IPS-NIHi7 (cell line): ENCODE data around the gene GRK5.
A peak's percentile ranks its signal among the peaks of the same experiment; 100 is the strongest.

ENCODE experiments used
- DNase-seq: peaks from one replicate; pipeline ENCODE4 v3.0.0; 2012; ENCODE audit warnings: mixed read lengths; ENCODE audit errors: extremely low spot score

The GRK5 gene

DNA sequence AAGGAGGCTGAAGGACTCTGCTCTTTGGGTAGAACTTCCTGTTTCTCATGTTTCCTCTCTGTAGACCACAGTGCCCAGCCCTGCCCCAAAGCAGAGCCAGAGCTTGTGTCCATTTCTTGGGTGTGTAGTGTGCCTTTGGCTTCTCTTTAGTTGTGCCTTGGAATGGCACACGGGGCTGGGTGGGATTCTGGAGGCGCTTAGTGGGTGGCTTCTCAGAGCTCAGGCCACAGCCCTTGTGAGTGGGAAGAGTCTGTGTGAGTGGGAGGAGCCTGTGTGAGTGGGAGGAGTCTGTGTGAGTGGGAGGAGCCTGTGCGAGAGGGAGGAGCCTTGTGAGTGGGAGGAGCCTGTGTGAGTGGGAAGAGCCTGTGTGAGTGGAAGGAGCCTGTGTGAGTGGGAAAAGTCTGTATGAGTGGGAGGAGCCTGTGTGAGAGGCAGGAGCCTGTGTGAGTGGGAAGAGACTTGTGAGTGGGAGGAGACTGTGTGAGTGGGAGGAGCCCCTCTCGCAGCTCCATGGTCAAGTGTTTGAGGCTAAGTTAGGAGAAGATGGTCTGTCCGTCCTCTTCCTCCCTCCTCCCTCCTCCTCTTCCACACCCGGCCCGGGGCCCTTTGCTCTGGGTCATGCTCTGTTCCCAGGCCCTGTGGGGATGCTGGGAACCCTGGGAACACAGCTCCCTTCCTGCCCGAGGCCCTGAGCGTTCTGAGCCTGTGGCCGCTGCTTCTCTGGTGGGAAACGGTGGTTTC lies 153.0 kb downstream of the GRK5 start:
- no peak for DNase-seq

DNA sequence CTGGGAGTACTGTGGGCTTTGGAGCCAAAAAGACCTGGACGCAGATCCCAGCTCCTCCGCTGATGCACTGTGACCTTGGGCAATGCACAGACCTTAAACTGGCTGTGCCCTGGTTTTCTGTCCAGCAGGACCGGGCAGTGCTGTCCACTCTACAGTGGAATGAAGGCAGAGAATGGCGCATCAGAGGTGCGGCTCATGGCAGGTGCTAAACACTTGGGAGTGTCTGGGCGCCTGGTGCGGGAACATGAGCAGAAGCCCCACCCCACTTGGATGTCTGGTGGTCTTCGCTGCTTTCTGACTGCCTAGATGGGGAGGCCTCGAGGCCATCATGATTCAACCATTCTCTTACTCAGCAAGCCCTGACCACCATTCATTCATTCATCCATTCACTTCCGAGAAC lies 153.7 kb downstream of the GRK5 start:
- DNase-seq = no peak

DNA sequence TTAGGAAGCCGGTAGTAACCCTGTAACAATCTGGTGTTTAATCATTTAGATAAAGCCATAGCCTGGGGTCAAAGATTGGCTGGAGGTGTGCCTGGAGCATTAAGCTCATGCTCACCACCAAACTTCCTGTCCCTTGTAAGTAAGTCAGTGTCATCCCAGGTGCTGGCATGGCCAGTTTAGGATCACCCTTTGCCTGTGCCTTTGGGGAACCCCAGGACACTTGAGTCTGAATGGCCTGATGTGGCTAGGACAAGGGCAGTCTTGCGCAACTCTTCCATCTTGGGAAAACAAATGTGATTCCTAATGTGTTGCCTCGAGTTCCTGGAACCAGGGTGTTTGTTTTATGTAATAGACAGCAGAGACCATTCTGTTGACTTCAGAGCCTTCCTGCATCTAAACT lies 154.8 kb downstream of the GRK5 start:
- no peak for DNase-seq

DNA sequence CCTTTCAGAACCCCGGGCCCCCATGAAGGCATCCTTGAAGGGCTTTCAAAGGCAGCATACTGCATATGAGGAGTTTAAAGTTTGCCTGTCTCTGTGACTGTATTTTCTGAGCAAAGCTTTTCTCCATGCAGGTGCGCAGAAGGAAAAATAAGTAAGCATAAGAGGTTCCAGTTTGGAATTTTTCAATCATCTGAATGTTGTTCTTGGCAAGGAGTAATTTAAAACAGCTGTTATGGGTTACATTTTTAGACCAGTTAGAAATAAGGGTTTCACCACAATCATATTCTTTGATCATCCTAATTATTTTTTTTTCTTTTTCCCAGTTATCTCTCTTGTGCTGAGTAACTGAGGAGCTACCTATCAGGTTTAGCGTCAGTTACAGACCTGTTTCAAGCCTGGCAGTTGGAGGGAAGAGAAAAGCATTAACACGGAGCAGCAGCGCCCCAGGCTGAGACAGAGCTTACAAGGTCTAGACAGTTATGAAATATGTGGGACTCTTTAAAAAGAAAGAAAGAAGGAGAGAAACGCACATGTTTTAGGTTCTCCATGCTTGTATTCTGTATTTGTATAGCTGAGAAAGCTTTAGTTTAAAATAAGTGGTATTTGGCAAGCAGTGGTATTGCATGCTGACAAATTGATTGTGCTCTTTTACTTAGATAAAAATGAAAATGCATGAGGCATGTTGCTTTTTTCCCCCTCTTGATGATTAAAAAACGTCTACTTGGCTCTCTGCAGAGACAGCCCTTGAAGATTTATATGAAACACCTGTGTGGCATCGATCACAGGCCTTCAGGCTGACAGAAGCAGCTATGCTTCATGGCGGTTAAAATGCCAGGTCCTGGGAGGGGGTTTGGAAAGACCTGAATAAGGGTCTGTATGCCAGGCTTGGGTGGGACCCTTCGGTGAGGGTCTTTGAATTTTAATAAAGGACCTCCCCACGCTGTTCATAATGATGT lies 157.6 kb downstream of the GRK5 start:
- no peak for DNase-seq

DNA sequence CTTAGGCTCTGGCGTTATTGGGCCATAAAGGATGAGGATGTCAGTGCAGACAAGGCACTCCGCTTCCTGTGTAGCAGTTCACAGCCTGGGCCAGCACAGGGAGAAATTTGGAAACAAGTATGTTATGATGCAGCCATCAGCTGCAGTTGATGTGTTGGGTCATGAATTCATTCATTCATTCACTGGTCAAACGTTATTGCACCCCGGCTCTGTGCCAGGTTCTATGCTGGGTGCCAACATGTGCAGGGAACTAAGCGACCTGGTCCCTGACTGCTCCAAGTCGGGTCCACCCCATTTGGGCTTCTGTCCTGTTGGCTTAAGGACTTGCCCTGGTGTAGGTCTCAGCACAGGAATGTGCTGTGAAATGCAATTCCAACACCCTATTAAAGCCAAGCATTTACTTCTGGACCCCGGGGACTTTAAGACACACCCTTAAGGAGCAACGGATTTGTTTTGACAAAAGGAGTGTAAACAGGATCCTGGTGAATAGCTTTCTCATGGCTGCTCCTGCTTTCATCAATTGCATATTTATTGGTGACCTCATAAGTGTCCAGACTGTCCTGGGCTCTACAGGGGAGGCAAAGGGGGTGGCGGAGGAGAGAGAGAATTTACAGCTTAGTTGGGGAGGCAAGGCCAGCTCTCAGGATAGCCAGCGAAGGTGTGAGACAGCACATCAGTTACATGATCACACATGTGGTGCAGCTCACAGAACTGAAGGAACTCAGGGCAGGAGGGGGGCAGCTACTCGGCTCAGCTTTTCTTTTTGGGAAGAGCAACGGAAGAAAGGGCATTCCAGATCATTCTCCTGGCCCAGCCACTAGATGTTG lies 158.6 kb downstream of the GRK5 start:
- no peak for DNase-seq

DNA sequence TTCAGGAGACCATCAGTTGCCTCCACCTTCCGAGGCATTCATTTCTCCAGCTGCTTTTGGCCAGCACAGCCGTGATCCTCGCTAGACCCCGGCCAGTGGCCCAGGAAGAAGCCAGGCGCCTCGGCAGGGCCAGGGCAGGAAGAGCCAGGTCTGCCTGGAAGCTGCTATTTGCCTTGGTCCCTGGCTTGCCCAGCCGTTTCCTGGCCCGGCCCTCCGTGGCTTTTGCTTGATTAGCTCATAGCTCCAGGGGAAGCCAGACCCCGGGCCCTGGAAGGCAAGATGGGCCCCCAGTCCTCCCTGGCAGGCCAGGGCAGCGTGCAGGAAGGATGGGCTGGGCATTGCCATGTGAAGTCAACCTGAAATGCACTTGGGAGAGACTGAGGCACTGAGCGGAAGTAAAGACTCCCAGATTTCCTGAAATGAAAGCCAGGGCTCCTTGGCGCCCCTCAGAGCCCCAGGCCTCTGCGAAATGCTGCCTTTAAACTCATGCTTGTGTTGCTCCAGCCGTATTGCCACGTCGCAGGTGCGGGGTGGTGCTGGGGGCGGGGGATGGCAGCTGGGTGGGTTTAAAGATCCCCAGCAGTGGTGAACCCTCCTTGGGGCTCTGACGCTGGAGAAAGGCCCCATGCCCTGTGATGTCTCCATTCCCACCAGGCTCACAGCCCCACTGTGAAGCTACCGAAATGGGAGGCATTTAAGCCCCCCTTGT lies 160.6 kb downstream of the GRK5 start:
- DNase-seq = no peak

DNA sequence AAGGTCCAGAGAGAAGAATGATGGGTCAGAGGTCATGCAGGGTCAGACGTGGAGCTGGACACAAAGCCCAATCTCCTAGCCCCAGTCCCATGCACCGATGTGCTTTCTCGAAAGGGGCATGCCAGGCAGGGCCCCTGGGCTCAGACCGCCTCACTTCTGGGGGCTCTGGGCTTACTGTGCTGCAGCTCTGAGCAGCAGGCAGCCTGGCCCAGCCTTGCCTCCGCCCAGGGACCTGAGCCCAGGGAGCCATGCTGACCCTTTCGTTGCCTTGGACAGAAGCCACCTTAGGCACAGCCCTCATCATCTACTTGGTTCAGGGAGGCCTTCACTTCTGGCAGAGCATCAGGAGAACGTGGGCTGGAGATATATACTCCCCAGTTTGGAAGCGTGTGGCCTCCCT lies 161.2 kb downstream of the GRK5 start:
- DNase-seq = no peak

DNA sequence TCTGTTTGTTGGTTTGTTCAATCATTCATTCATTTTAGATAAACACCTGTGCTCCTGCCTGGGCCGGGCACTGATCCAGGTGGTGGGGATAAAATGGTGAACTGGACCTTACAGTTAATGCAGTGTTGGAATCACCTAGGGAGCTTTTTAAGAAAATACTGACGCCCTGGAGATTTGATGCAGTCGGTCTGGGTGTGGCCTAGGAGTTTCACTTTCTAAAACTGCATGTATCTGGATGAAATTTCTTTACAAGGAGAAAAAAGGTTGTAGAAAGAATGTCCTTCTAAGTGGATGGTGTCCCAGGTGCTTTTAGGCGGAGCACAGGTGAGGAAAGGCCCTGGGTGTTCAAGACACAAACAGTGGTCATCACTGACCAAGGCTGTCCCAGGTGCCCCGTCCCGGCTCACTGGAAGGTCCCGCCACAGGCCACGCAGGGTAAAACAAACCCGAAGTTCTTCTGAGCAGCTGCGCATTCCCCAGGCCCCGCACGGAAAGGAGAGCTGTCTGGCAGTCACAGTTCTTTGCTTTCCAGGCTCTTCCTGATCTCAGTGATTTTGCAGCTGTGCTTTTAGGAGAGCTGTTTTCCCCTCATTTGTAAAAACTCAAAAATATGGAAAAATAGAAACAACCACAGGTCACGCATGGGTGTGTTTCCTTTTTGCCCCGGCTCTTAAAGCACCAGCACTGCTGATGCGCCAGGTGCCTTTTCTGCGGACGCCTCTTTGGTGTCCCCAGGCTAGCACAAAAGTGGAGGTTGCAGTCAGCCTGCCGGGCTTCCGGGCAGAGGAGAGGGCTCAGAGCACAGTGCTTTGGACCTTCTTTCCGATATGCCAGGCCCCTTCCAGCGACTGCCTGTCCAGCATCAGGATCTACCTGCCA lies 161.9 kb downstream of the GRK5 start:
- no peak for DNase-seq

DNA sequence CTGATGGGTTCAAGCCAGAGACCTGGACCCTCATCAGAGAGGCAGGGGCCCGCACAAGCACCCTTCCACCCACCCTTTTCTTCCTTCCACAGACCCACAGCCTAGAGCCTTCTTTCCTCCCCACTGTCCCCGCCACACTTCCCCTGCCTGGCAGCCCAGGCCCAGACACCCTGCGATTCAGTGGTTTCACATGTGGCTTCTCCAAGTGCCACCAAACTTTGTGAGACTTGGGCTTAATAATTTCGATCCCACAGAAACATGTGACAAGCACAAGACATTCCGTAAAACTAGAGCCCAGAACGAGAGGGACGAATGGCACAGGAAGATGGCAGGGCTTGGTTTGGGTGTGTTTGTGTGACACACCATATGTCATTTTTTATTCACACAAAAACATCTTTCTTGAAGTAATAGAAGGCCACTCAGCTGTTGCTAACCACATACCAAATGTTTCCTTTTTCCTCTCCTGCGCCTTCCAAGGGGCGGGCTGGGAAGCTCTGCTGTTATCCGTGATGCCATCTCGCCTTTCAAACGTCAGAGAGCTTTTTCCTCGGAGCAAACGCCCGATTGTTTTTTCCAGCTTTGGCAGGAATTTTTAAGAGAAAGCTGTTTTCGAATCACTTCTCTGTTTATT lies 162.9 kb downstream of the GRK5 start:
- DNase-seq = no peak

DNA sequence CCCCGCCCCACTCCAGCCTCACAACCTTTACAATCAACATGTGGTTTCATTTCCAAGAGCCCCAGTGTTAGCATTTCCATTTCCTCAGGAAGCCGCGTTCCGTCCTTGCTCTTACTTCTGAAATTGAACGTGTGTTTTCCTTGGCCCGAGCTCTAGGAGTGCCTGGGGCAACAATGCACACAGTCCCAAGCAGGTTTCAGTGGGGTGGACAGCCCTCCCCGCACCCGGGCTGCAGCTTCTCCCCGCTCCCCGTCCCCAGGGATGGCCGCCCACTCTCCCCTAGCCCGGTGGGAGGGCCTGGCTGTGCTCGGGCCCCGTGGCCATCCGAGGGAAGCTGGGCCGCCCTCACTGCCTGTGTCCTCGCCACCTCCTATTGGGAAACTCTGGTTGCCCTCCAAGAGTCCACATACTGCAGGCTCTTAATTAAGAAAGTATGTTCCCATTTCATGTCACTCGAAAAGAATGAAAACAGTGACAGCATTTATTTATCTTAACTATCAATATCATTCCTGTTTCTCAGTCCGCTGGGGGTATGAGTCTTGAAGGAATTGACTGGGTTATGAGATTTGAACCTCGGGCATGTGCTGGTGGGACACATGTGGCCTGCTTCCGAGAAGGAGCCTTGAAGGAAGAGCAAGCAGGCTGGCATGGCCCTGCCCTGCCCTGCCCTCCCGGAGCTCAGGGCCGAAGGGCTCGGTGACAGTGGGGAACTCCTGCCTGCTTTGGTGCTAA lies 163.8 kb downstream of the GRK5 start:
- DNase-seq = no peak

DNA sequence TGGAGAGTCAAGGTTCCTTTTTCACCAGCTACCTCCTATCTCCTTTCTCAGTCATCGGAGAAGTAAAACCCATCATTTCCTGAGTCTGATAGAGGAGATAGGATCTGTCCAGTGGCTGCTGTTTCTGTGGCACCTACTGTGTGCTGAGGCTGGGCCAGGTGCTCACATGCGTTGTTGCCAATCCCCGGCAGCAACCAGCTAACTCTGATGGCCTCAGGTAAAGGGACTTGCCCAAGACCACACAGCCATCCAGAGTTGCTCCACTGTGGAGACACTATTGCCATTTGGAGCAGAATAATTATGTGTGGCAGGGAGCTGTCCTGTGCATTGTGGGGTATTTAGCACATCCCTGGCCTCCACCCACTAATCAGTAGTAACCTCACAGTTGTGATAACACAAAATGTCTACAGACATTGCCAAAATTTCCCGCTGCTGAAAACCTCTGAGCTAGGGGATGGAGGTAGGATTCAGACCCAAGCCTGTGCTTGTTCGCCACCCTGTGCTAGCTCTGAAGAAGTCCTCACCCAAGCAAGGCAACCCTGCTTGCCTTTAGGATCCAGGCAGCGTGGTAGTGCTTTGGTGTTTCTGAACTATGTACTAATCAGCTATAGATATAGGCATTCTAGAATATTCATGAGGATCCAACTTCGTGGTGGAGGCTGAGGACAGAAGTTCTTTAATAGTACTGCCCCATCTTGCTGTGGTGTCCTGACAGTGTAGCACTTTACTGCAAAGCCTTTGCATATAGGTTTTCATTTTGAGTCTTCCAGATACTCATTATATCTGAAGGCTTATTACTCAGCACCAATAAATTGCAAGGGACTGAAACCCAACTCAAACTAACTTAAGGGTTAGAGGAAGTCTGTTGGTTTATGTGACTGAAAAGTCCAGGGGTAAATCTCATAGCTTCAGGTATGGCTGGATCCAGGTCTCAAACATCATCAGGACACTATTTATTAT lies 164.6 kb downstream of the GRK5 start:
- no peak for DNase-seq

DNA sequence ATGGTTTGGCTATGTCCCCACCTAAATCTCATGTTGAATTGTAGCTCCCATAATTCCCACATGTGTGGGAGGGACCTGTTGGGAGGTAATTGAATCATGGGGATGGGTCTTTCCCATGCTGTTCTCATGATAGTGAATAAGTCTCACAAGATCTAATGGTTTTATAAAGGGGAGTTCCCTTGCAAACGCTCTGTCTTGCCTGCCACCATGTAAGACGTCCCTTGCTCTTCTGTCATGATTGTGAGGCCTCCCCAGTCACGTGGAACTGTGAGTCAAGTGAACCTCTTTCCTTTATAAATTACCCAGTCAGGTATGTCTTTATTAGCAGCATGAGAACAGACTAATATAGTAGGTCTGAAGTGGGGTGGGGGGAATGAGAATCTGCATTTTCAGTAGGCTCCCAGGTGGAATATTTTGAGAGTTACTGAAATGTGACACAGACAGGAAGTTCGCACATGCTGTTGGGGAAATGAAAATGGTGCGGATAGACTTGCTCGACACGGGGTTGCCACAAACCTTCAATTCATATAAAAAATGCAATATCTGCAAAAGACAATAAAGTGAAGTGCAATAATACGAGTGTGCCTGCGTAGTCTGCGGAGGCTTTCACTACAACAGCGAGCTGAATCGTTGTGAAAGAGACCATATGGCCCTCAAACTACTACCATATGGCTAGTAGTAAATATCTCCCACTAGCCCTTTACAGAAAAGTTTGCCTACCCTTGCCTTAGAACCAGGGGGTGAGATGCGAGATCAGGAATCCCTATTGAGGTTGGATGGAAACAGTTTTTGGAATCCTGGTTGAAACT lies 166.1 kb downstream of the GRK5 start:
- no peak for DNase-seq

DNA sequence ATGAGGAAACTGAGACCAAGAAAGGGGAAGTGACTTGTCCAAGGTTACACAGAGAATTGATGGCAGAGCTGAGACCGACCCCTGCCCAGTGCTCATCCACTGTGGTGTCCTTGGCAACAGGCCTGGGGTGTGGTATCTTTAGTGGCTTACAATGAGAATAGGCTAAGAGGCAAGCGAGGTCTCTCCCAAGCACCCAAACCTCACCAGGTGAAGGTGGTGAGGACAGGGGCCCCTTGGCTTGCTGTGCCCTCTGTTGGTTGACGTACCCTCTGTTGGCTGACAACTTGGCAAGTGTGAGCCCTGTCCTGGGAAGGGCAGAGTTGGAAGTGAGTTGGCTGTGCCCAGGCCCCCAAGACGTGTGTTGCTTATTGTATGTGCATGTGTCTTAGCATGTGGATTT lies 166.9 kb downstream of the GRK5 start:
- no peak for DNase-seq

DNA sequence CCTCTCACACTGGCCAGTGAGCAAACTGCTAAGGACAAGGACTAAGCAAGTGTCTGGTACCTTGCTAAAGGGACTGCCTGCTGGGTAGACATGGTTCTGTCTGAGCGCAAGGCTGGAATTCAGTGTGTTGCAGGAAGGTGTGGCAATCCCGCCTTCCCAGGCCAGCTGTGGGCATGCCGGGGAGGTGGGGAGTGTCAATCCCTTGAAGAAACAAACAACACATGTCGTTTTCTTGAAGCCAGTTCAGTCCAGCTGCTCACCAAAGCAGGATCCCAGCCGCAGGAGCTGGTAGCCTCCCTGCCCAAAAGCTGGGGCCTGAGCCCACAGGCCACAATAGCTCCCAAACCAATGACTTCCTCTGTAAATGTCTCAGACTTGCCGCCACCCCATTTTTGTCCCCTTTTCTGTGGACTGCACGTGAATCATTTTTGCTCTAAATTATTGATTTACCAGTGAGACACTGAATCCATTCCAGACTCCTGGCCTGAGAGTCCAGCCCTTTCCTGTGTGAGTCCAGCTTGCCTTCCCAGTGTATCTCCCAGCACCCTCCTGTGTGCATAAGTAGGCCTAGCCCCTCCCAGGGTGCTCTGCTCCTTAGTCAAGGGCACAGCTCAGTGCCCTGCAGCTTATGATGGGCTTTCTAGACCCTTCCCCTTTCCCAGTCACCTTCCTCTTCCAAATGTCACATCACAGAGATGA lies 168.4 kb downstream of the GRK5 start:
- no peak for DNase-seq

DNA sequence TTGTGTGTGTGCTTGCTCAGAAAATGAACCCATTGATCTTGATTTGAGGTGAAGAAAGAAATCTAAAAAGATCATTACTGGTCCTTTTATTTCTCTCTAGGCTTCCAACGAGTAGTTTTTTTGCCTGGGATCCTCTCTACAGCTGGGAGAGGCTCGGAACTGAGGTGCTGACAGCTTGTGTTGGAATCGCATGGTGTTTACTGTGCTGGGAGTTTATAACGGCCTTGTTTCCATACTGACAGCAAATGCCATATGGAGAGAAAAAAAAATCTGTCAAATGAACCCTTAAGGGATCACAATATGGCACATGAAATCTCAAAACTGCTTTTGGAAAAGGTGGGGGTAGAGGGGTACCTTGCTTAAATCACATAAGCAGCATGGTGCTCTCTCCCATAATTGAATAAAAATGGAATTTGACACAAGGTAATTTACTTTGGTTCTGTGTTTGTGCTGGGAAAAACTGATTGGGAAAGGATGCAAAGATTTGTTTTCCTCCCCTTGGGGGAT lies 170.1 kb downstream of the GRK5 start:
- no peak for DNase-seq

DNA sequence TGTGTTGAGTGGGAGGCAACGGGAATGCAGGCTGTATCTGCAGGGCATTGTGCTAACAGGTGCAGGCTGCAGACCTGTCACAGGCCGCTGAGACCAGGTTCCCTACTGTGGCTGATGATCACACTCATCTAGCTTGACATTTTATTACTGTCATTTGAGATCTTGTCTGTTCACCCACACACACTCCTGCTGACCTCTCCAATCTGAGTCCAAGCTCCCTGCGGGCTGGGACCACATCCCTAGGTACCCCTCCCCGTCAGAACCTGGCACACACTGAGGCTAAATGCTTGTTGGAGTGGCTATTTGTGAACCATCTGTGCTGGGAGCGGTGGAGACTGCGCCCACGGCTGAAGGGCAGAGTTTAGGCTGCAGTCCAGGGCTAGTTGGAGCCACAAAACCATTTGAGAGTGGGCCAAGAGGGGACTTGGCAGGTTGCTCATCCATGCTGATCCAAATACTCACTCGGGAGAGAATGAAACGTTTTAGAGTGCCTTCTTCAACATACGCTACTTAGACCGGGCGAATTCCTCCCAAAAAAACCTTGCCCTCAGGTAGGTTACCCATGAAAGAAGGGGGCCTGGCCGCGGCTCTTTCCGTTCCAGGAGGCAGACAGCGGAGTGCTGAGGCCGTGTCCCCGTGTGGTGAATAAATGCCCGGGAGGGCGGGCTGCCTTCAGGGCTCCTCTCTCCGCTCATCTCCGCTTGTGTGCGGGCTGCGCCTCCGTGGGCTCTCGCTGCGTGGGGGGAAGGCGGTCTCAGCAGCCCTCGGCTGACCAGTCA lies 170.8 kb downstream of the GRK5 start:
- DNase-seq = peak; percentile 52
